Vagina (tissue), 2 donors: ENCODE results near the gene ABTB1.

Experiments
- CTCF ChIP-seq, 3 experiments: fragments of 450-650 bp in 2 of 3; fragments of 200-600 bp in 1 of 3; sonication (generic) in 1 of 3; IDR thresholded peaks; one replicate each; pipeline ENCODE4 v1.5.1; 2017 to 2019; ENCODE audit warnings: antibody characterized with exemption in 3 of 3, mild to moderate bottlenecking in 2 of 3, moderate library complexity in 2 of 3
- POLR2A ChIP-seq, 2 donors: fragments of 450-650 bp; IDR thresholded peaks; one replicate each; pipeline ENCODE4 v1.6.1; 2017; ENCODE audit warnings: antibody characterized with exemption in 2 of 2, mild to moderate bottlenecking in 2 of 2, moderate library complexity in 2 of 2
- POLR2AphosphoS5 ChIP-seq, 2 donors: sonication (generic); formaldehyde crosslinking; IDR thresholded peaks; one replicate each; pipeline ENCODE4 v1.9.0; 2017; ENCODE audit warnings: antibody characterized with exemption in 2 of 2, mild to moderate bottlenecking in 2 of 2, low read depth in 1 of 2; ENCODE audit not compliant: insufficient read depth in 1 of 2

GRCh38 chr3:127682561-127682960, 9.8 kb downstream of the ABTB1 start:
- TF ChIP-seq CTCF (IDR thresholded peaks at IDR 0.05) (no peak), POLR2AphosphoS5 (IDR thresholded peaks at IDR 0.05; ENCODE audit: insufficient read depth in 1 of 2, low read depth in 1 of 2) (no peak), POLR2A (IDR thresholded peaks at IDR 0.05) (no peak)
